Measurements from ENCODE around the gene FAM161A.
"Not testable (repeated sequence)": the region's sequence is repeated elsewhere in the genome, so short reads cannot be mapped to it uniquely, and the experiment has no call there.

Gene FAM161A

GRCh38 chr2:61841286-61841685 is 12.6 kb downstream of the FAM161A start:
- DNase-seq = no peak

DNA sequence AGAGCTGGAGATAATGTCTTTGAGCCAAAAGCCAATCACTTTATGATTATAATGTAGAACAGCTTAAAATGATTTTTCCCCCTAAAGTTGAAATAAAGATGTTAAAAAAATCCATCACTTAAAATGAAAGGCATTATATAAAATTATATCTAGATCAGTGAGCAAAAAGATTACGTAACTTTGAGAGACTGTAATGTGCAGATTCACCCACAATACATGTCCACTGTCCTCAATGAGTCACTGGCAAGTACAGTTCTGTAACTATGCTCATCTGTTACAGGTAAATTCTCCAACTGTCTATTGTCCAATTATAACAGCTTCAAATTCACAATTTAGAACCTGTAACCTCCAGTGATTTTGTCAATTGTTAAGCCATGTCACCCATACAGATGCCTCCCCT is 19.0 kb downstream of the FAM161A start:
- DNase-seq = no peak

- DNase-seq = no peak
Observed at GRCh38 chr2:61833971-61834370, 19.9 kb downstream of the FAM161A start.

GRCh38 chr2:61832183-61832841 is 21.5 kb downstream of the FAM161A start:
- DNase-seq = no peak

DNA sequence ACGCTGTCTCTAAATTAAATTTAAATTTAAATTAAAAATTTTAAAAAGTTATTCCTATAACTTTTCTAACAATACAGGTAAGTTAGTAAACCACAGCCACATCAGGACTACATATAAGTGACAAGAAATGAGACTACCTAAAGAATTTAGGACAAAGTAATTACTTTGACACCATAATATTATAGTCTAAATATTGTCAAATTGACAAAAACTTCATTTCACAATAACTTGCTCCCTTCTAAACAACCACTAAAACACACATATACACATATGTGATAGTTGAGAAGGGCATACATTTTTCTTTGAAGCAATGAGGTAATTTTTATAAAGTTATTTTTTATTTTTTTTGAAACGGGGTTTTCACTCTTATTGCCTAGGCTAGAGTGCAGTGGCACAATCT is 31.6 kb downstream of the FAM161A start:
- DNase-seq = no peak

GRCh38 chr2:61816480-61817355 is 37.1 kb downstream of the FAM161A start:
- no peak for DNase-seq

DNA sequence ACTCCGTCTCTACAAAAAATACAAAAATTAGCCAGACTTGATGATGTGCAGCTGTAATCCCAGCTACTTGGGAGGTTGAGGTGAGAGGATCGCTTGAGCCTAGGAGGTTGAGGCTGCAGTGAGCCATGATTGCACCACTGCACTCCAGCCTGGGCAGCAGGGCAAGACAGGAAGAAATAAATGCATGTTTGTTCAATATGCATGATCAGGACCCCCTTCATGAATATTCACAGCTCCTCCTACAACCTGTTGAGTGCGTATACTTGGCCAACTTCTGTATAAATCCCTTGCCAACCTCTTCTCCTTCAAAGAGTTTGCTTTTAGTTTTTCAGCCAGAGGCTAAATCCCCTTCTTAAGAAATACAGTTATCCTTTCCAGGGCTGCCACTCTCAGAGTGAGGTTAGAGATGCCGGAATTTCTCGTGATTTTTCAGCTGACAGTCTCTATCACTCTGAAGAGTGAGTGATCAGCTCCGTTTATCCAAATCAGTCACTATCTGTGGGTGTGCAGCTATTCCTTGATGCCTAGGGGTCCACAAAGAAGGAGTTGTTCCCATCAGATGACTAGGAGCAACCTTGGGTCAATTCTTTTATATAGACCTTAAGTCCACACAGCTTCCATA is 39.2 kb downstream of the FAM161A start:
- DNase-seq = no peak

DNA sequence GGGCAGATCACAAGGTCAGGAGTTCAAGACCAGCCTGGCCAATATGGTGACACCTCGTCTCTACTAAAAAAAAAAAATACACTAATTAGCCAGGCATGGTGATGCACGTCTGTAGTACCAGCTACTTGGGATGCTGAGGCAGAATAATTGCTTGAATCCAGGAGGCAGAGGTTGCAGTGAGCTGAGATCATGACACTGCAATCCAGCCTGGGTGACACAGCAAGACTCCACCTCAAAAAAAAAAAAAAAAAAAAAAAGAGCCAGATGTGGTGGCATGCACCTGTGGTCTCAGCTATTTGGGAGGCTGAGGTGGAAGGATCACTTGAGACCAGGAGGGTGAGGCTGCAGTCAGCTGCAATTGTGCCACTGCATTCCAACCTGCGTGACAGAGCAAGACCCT is 40.5 kb downstream of the FAM161A start:
- DNase-seq = not testable (repeated sequence)

GRCh38 chr2:61811821-61812220 is 42.0 kb downstream of the FAM161A start:
- no peak for DNase-seq

- DNase-seq = not testable (repeated sequence)
Observed at GRCh38 chr2:61810203-61810602, 43.7 kb downstream of the FAM161A start.

GRCh38 chr2:61808693-61809092 is 45.2 kb downstream of the FAM161A start:
- DNase-seq = not testable (repeated sequence)

- no peak for DNase-seq
Observed at GRCh38 chr2:61807036-61807757, 46.7 kb downstream of the FAM161A start.

GRCh38 chr2:61802548-61802947 is 51.3 kb downstream of the FAM161A start:
- no peak for DNase-seq

DNA sequence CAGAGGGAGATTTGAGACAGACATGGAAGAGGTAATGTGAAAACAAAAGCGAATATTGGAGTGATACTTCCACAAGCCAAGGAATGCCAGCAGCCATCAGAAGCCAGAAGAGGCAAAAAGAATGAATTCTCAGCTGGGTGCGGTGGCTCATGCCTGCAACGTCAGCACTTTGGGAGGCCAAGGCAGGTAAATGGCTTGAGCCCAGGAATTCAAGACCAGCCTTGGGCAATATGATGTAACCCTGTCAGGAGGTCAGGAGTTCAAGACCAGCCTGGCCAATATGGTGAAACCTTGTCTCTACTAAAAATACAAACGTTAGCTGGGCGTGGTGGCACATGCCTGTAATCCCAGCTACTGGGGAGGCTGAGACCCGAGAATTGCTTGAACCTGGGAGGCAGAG is 54.8 kb downstream of the FAM161A start:
- DNase-seq = no peak

GRCh38 chr2:61797446-61797845 is 56.4 kb downstream of the FAM161A start:
- DNase-seq = not testable (repeated sequence)

- DNase-seq = no peak
Observed at GRCh38 chr2:61795408-61795807, 58.5 kb downstream of the FAM161A start.

DNA sequence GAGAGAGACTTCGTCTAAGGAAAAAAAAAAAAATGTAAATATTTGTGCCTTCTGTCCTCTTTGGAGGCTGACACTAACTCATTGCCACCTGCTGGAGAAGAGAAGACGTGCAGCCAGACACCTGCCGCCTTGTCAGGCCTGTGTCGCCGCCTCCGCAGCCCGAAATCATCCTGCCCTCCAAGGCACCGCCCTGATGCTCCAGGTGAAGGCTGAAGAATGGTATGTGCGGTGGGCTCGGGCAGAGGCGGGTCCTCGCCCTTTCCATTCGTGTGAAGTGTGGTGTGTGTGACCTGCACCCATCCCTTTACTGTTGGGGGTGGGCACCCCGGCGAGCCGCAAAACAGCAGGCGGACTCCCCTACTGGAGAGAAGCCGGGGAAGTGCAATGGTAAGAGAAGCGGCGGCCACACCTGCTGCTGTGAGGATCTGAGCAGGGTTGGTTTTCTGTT is 60.4 kb downstream of the FAM161A start:
- peak; percentile 78 for DNase-seq

- DNase-seq = no peak
Observed at GRCh38 chr2:61792355-61792890, 61.4 kb downstream of the FAM161A start.

DNA sequence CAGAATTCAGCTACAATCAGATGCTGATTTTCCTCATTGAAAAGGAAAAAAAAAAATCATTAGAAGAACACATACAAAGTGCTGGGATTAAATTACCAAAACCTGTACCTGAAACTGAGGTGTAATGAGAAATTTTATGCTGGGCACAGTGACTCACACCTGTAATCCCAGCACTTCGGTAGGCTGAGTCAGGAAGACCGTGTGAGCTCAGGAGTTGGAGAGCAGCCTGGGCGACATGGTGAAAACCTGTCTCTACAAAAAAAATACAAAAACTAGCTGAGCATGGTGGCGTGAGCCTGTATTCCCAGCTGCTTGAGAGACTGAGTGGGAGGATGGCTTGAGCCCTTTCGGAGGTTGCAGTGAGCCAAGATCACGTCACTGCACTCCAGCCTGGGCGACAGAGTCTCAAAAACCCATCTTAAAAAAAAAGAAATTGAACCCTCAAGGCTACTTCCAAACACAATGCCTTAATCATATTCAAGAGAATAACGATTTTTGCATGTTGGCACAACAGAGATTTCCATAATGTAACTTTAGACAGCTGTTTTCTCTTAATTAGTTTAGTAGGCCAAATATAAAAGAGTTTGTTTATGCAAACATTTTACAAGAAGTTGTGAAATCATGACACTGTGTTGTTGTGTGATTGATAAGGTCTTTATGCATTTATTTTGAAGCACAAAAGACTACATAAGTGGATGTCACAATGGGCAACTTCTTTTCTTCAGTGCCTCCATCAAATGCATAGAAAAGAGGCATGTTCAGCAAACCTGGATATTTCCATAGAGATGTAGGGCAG is 63.9 kb downstream of the FAM161A start:
- no peak for DNase-seq

DNA sequence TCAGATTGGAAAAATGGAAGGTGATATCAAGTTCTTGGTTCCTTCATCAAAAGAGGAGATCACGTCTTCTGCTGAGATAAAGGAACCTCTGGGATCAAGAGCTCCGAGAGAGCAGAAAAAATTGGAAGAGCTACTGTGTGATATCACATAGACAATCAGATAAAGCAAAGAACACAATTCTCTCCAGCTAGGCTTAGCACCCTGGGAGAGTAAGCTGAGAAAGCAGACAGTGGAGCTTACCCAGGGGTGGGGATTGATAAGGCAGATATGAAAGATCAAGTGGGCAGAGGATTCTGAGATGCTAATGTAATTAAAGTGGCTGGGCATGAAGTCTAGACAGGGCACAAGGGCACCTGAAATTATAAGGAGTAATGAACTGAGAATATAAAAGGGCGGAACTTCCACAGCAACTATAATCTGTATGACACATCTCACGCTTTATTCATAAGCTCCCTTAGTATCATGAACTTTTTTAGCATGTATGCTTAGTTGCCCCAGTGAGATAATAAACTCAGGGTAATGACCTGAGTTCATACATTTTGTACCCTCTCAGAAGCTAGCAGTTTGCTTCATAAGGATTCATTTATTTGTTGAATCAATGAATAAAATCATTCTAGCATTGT is 65.8 kb downstream of the FAM161A start:
- no peak for DNase-seq

GRCh38 chr2:61786876-61787275 is 67.0 kb downstream of the FAM161A start:
- DNase-seq = no peak

Data from stimulated activated CD8-positive, alpha-beta memory T cell treated with anti-CD3 and anti-CD28 coated beads, Interleukin-4, amount 100 ng/mL, for 48 hours (primary cell).